ENCODE data around the gene CR1.
"Not testable (repeated sequence)": the region's sequence is repeated elsewhere in the genome, so short reads cannot be mapped to it uniquely, and the experiment has no call there.

Gene CR1

GRCh38 chr1:207510444-207510843 is 14.5 kb downstream of the CR1 start:
- no peak for DNase-seq

GRCh38 chr1:207514890-207515289 is 18.9 kb downstream of the CR1 start:
- no peak for DNase-seq

GRCh38 chr1:207516729-207517128 is 20.8 kb downstream of the CR1 start:
- no peak for DNase-seq

- DNase-seq = no peak
Observed at GRCh38 chr1:207518608-207519236, 22.8 kb downstream of the CR1 start.

GRCh38 chr1:207519505-207520399 is 23.8 kb downstream of the CR1 start:
- no peak for DNase-seq

- DNase-seq = not testable (repeated sequence)
Observed at GRCh38 chr1:207520400-207521345, 24.7 kb downstream of the CR1 start.

- not testable (repeated sequence) for DNase-seq
Observed at GRCh38 chr1:207525239-207525638, 29.3 kb downstream of the CR1 start.

GRCh38 chr1:207528401-207528800 is 32.4 kb downstream of the CR1 start:
- DNase-seq = not testable (repeated sequence)

- not testable (repeated sequence) for DNase-seq
Observed at GRCh38 chr1:207536263-207536662, 40.3 kb downstream of the CR1 start.

GRCh38 chr1:207546677-207547357 is 50.9 kb downstream of the CR1 start:
- not testable (repeated sequence) for DNase-seq

GRCh38 chr1:207554823-207555222 is 58.9 kb downstream of the CR1 start:
- not testable (repeated sequence) for DNase-seq

GRCh38 chr1:207565546-207566468 is 69.8 kb downstream of the CR1 start:
- DNase-seq = no peak

GRCh38 chr1:207571926-207572325 is 76.0 kb downstream of the CR1 start:
- DNase-seq = not testable (repeated sequence)

- not testable (repeated sequence) for DNase-seq
Observed at GRCh38 chr1:207573074-207573473, 77.1 kb downstream of the CR1 start.

GRCh38 chr1:207575381-207575780 is 79.4 kb downstream of the CR1 start:
- not testable (repeated sequence) for DNase-seq

GRCh38 chr1:207578796-207579435 is 83.0 kb downstream of the CR1 start:
- DNase-seq = no peak

- DNase-seq = no peak
Observed at GRCh38 chr1:207579436-207579799, 83.5 kb downstream of the CR1 start.

GRCh38 chr1:207581496-207582153 is 85.7 kb downstream of the CR1 start:
- DNase-seq = no peak

GRCh38 chr1:207589506-207589905 is 93.5 kb downstream of the CR1 start:
- not testable (repeated sequence) for DNase-seq

- DNase-seq = not testable (repeated sequence)
Observed at GRCh38 chr1:207591205-207591604, 95.2 kb downstream of the CR1 start.
